Measurements from ENCODE around the gene GDF10. TPM values are rescaled to one million over a fixed set of nuclear protein-coding genes. Genes with fewer than 3 reads are reported as not detected.

The GDF10 gene
- total and polyA plus RNA-seq, 2 of the 8 experiments (the other 6 are each of a cell fraction or from before 2014, with no cell fraction given), result 0.19 to 0.32 TPM

- TF ChIP-seq SP1 (IDR thresholded peaks at IDR 0.05; ENCODE audit: low read depth, low read length), result no peak
- TF ChIP-seq NRF1 (IDR thresholded peaks at IDR 0.05; ENCODE audit: low read depth, low read length), result no peak
These were observed 31.3 kb upstream of the GDF10 start (continued) for GRCh38 chr10:47268696-47269095.
